Dermis microvascular lymphatic vessel endothelial cell (primary cell): Measurements from ENCODE around the gene MATN4. TPM values are rescaled to one million over a fixed set of nuclear protein-coding genes. Genes with fewer than 3 reads are reported as not detected.

ENCODE experiments used
- DNase-seq, 2 donors: peaks; one replicate each; pipeline versions ENCODE4 v3.0.0 to v3.0.0-alpha.2; 2010; ENCODE audit warnings: low read depth in 2 of 2
- total RNA-seq: library from RNA; depleted of rRNA; stranded (reverse); fragments of >200 nt; gene quantifications from 2 replicates; pipeline ENCODE4 v1.2.1, GENCODE V29; 2014

MATN4 gene
- total RNA-seq, 1 donor from 2014 or later, result under 0.01 TPM

DNA sequence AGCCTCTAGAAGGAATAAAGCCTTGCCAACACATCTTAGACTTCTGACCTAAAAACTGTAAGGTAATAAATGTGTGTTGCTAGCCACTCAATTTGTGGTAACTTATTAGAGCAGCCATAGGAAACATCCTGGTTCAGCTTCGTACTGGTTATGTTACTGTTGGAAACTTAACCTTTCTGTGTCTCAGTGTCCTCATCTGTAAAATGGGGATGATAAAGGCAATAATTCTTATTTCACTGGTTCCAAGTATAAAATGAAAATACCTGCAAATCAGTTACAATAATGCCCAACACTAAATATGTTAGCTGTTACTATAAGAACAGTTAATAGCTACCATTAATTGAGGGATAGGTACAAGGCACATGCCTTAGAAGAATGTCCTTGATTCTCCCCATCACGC, 15.8 kb downstream of the MATN4 start:
- DNase-seq, result no peak

DNA sequence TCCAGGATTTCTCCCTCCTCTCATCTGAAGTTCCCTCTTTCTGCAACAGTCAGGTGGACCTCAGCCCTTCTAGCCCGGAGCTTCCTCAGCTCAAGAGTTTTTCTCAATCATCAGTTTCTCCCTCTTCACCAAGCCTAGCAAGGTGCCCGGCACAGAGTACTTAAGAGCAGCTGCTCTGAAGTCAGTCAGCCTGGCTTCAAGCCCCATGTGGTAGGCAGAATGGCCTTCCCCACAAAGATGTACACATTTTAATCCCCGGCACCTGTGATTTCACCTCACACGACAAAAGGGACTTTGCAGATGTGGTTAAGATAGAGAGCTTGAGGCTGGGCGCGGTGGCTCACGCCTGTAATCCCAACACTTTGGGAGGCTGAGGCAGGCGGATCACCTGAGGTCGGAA, 16.6 kb downstream of the MATN4 start:
- DNase-seq, result no peak

GRCh38 chr20:45290677-45291355, 17.3 kb downstream of the MATN4 start:
- DNase-seq, result peak; percentile 34 to 63

- DNase-seq, result no peak
Observed at GRCh38 chr20:45289942-45290676, 18.0 kb downstream of the MATN4 start.

GRCh38 chr20:45288860-45289259, 19.2 kb downstream of the MATN4 start:
- no peak for DNase-seq

DNA sequence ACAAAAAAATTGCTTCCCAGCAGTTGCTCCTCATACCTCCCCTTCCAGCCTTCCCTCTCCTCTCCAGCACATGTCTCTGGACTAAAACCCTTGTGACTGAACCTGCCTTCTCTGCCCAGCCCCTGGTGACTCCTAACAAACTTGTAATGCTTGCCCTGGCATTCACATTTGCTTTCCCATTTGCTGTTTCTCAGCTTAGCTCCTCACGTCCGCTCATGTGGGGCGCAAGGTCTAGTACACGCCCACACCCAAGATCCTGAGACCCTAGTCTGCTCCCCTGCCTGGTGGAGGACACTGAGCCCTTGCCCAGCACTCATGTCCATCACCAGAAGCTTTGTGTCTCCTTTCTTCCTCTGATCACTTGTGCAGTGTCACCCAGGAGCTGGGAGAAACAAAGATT, 19.7 kb downstream of the MATN4 start:
- DNase-seq, result no peak

- no peak for DNase-seq
Observed at GRCh38 chr20:45283551-45284057, 24.5 kb downstream of the MATN4 start.

- no peak for DNase-seq
Observed at GRCh38 chr20:45282700-45283550, 25.2 kb downstream of the MATN4 start.

DNA sequence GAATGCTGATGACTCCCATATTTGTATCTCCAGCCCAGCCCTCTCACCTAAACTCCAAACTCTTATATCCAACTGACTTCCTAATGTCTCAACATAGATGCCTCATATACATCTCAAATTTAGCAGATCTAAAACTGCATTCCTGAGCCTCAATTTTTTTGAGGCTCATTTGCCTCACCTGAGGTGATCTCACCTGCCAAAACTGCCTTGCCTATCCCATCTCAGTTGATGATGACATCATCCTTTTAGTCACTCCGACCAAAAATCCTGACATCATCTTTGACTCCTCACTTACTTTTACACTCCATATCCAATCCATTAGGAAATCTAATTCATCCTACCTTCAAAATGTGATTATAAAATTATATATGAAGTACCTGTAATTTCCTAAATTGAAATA, 28.1 kb downstream of the MATN4 start:
- no peak for DNase-seq

- DNase-seq, result no peak
Observed at GRCh38 chr20:45275338-45275737, 32.8 kb downstream of the MATN4 start.

- no peak for DNase-seq
Observed at GRCh38 chr20:45269754-45270270, 38.3 kb downstream of the MATN4 start.

GRCh38 chr20:45269056-45269455, 39.0 kb downstream of the MATN4 start:
- DNase-seq, result no peak

DNA sequence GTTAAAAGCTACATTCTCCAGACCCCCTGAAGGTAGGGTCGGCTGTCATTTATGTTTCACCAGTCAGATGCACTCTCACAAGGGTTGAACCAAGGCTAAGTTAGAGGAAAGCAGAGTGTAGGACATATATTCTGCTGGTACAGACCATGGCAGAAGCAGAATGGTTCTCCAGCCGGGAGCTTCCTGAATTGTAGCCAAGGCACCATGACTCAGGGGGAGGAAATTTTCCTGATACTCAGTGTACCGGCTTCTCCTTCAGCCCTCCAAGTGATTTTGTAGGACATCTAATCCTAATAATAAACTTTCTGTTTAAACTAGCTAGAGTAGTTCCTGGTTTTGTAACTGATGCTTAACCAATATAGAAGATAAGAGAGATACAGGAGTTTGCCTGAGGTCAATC, 39.6 kb downstream of the MATN4 start:
- DNase-seq, result no peak

GRCh38 chr20:45266977-45267376, 41.1 kb downstream of the MATN4 start:
- DNase-seq, result no peak

- DNase-seq, result no peak
Observed at GRCh38 chr20:45263556-45264266, 44.4 kb downstream of the MATN4 start.

DNA sequence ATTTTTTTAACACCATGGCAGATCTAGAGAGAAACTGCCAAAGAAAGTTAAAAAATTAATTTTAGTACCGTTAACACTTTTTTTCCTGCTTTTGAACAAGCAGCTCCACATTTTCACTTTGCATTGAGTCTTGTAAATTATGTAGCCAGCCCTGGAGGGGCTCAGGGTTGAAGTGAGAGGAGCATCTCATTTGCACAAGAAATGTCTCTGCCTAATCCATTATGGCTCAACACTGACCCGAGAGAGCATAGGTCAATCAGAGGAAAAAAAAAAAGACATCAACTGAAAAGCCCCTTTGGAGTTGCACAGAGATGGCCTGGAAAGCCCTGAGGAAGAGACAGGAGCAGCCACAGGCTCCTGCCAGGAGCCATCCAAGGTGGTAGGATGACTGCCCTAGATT, 49.4 kb downstream of the MATN4 start:
- no peak for DNase-seq

DNA sequence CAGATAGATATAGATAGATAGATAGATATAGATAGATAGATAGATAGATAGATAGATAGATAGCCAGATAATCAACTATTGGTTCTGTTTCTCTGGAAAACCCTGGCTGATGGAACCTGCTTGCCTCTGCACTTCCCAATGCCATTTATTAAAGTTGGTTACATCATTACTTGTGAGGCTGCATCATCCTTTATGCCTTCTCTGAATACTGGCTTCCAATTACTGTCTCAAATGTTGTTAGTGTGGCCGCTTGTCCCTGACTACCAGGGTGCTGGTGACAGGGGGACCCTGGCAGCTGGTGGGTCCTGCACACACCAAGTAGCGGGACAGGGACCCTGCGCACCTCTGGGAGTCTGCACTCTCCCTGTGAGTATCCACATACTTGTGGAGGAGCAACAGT, 49.8 kb downstream of the MATN4 start:
- DNase-seq, result no peak

GRCh38 chr20:45257711-45258110, 50.4 kb downstream of the MATN4 start:
- DNase-seq, result no peak

- DNase-seq, result no peak
Observed at GRCh38 chr20:45257161-45257560, 50.9 kb downstream of the MATN4 start.

GRCh38 chr20:45254383-45255262, 53.5 kb downstream of the MATN4 start, which contains the start of gene SLPI:
Gene SLPI (minus strand): TSS chr20:45254564. CDS start chr20:45254543, 21 bp downstream.
- peak in 1 of 2 donors; percentile 6 for DNase-seq
